Retinal pigment epithelial cell (primary cell): ENCODE measurements around the gene NR2C2.
"Not testable (repeated sequence)": the region's sequence is repeated elsewhere in the genome, so short reads cannot be mapped to it uniquely, and the experiment has no call there.

Source experiments
- DNase-seq: peaks from one replicate; pipeline ENCODE4 v3.0.0-alpha.2; 2010; ENCODE audit warnings: low read depth
- H3K4me3 ChIP-seq: 2 replicates; pipeline ENCODE4 v1.5.1; 2011; ENCODE audit warnings: mild to moderate bottlenecking, low read length, control low read depth, moderate library complexity
- CTCF ChIP-seq: conservative IDR thresholded peaks from 2 replicates; pipeline ENCODE4 v1.5.1; 2011; ENCODE audit warnings: low read depth, low read length, control low read depth, inconsistent platforms

NR2C2 gene

GRCh38 chr3:14989943-14990779 is 42.8 kb downstream of the NR2C2 start:
- no peak overlapping the region for H3K4me3 ChIP-seq
- no peak for DNase-seq
- TF ChIP-seq CTCF = no peak

GRCh38 chr3:14990780-14991148 is 43.4 kb downstream of the NR2C2 start:
- DNase-seq = no peak

GRCh38 chr3:14991151-14991742 is 43.9 kb downstream of the NR2C2 start:
- no peak overlapping the region for H3K4me3 ChIP-seq

More at GRCh38 chr3:14990780-14991148, 43.4 kb downstream of the NR2C2 start:
- no peak overlapping the region for H3K4me3 ChIP-seq
- no peak for TF ChIP-seq CTCF

GRCh38 chr3:14991818-14992612 is 44.6 kb downstream of the NR2C2 start:
- H3K4me3 ChIP-seq = no peak overlapping the region
- DNase-seq = no peak
- no peak for TF ChIP-seq CTCF

More at GRCh38 chr3:14991151-14991742, 43.9 kb downstream of the NR2C2 start:
- TF ChIP-seq CTCF = no peak
- DNase-seq = no peak

- no peak for TF ChIP-seq CTCF
- no peak overlapping the region for H3K4me3 ChIP-seq
- DNase-seq = no peak
These were observed 50.6 kb downstream of the NR2C2 start for GRCh38 chr3:14997941-14998340.

GRCh38 chr3:14999182-14999581 is 51.8 kb downstream of the NR2C2 start:
- DNase-seq, H3K4me3 ChIP-seq: not testable (repeated sequence)

GRCh38 chr3:15007681-15008141 is 60.3 kb downstream of the NR2C2 start:
- no peak for TF ChIP-seq CTCF
- DNase-seq = peak; percentile 9
- H3K4me3 ChIP-seq = no peak overlapping the region
